ENCODE data around the gene ACTL7B.
A peak's percentile ranks its signal among the peaks of the same experiment; 100 is the strongest.

The ACTL7B gene

DNA sequence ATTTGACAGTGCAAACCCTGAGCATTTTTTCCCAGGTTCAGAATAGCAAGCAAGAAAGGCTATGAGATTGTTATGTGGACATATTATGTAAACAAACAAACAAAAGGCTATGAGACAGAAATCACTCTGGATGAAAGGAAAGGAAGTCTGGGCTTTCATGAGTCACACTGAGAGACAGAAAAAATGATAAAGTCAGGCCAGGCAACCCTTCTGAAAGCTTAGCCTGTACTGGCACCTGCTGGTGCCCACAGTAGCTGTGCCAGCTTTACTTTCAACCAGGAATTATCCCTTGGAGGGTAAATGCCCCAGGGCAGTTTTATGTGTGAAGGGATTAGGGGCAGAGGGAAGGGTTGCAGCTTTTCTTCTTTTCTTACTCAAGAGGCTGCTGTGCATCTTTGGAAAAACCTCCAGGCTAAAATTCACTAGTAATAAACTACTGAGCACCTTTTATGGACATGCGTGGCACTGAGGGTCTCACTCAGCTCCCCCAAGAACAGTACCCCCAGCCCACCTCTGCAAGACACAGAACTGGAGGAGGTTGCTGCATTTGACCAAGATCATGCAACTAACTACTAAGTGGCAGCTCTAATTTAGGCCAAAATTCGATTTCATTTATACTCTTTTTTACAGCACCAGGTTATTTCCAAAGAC, 41.7 kb downstream of the ACTL7B start:
- no peak overlapping the region for H2BK15ac ChIP-seq (ENCODE audit: low read depth, poor library complexity, severe bottlenecking)
- no peaks in the 10 kb centered on the region for H3K9me3 ChIP-seq (ENCODE audit: control insufficient read depth, low read length)
- no peak overlapping the region for H2BK5ac ChIP-seq (ENCODE audit: low read depth, low read length, poor library complexity, severe bottlenecking)
- H3K4me2 ChIP-seq (ENCODE audit: low read length, poor library complexity, severe bottlenecking), result no peak overlapping the region
- H4K8ac ChIP-seq (ENCODE audit: low read length), result no peak overlapping the region
- no peak overlapping the region for H3K18ac ChIP-seq (ENCODE audit: low read depth in 1 of 2, low read length in 2 of 2)
- no peak overlapping the region for H3K27ac ChIP-seq (ENCODE audit: low read length, poor library complexity, severe bottlenecking)
- DNase-seq, result peak; percentile 71
- peaks cover 6 to 9% of the 10 kb centered on the region in 2 experiments for H3K27me3 ChIP-seq (ENCODE audit: control insufficient read depth in 1 of 2, insufficient read depth in 1 of 2, low read length in 2 of 2)
- no peaks in the 10 kb centered on the region for H3K79me1 ChIP-seq (replicated peaks; ENCODE audit: low read length, poor library complexity, severe bottlenecking)
- no peaks in the 10 kb centered on the region for H3K36me3 ChIP-seq (ENCODE audit: control insufficient read depth in 1 of 2, insufficient read depth in 2 of 2, low read depth in 1 of 2, low read length in 2 of 2)
- peaks cover 1% of the 10 kb centered on the region for H3K4me1 ChIP-seq (ENCODE audit: control insufficient read depth, insufficient read depth, low read depth, low read length)
- H3K4me3 ChIP-seq (ENCODE audit: insufficient read depth in 1 of 2, low read depth in 1 of 2, low read length in 2 of 2), result peak overlapping the region in 1 of 2 experiments; percentile 39
- H3K4ac ChIP-seq (ENCODE audit: low read depth in 1 of 2, low read length in 2 of 2), result no peak overlapping the region
- no peak overlapping the region for H2AK5ac ChIP-seq (ENCODE audit: low read length, severe bottlenecking)
- H4K91ac ChIP-seq (ENCODE audit: low read length), result no peak overlapping the region
- WGBS, result 90% methylated on average over 2 of the region's 2 CpGs
- no peak overlapping the region for H2BK120ac ChIP-seq (ENCODE audit: low read depth, low read length)
- no peak overlapping the region for H2BK12ac ChIP-seq (ENCODE audit: low read length in 2 of 2)
- peak overlapping the region; percentile 49 for H3K9ac ChIP-seq (ENCODE audit: low read length)
- no peak overlapping the region for H2AFZ ChIP-seq (ENCODE audit: low read depth, low read length)
- no peak overlapping the region for H3K14ac ChIP-seq (ENCODE audit: low read length in 2 of 2)
- no peak overlapping the region for H3K23ac ChIP-seq (ENCODE audit: low read length in 2 of 2)

DNA sequence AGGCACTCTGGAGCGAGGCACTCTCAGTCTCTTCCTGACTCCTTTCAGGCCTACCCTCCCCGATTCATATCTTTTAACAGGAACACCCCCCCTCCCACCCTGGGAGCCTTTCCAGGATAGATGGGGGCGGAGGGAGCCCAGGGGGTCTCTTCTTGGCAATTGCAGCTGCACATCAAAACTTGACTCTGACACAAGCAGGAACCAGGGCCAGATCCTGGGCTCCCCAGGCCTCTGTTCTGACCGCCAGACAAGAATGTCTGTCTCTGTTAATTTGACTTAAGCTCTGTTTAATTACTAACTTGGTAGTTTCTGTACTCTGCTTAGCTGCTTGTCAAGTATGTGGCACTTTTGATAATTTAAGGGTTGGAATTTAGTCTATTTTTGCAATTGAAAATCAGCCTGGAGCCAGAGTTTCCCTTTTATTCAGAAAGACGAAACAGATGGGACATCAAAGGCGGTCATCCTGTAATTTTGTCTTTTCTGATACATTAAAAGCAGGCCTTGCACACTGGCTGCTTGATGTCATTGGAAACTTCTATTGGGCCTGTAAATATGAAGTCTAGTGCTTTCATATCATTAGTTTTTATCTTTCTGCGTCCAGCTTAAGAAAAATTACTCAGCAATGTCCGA, 43.3 kb downstream of the ACTL7B start:
- Histone ChIP-seq H4K8ac (ENCODE audit: low read length) (no peak overlapping the region), H3K27me3 (ENCODE audit: control insufficient read depth in 1 of 2, insufficient read depth in 1 of 2, low read length in 2 of 2) (peaks cover 6 to 9% of the 10 kb centered on the region in 2 experiments), H3K9me3 (ENCODE audit: control insufficient read depth, low read length) (no peaks in the 10 kb centered on the region), H3K18ac (ENCODE audit: low read depth in 1 of 2, low read length in 2 of 2) (no peak overlapping the region), H3K4me3 (ENCODE audit: insufficient read depth in 1 of 2, low read depth in 1 of 2, low read length in 2 of 2) (no peak overlapping the region), H3K27ac (ENCODE audit: low read length, poor library complexity, severe bottlenecking) (no peak overlapping the region), H3K23ac (ENCODE audit: low read length in 2 of 2) (no peak overlapping the region), H2BK120ac (ENCODE audit: low read depth, low read length) (no peak overlapping the region), H2AK5ac (ENCODE audit: low read length, severe bottlenecking) (no peak overlapping the region), H2BK5ac (ENCODE audit: low read depth, low read length, poor library complexity, severe bottlenecking) (no peak overlapping the region), H3K4ac (ENCODE audit: low read depth in 1 of 2, low read length in 2 of 2) (no peak overlapping the region), H2AFZ (ENCODE audit: low read depth, low read length) (no peak overlapping the region), H4K91ac (ENCODE audit: low read length) (no peak overlapping the region), H3K4me1 (ENCODE audit: control insufficient read depth, insufficient read depth, low read depth, low read length) (peaks cover 1% of the 10 kb centered on the region), H3K36me3 (ENCODE audit: control insufficient read depth in 1 of 2, insufficient read depth in 2 of 2, low read depth in 1 of 2, low read length in 2 of 2) (no peaks in the 10 kb centered on the region), H3K79me1 (replicated peaks; ENCODE audit: low read length, poor library complexity, severe bottlenecking) (no peaks in the 10 kb centered on the region), H2BK12ac (ENCODE audit: low read length in 2 of 2) (no peak overlapping the region), H2BK15ac (ENCODE audit: low read depth, poor library complexity, severe bottlenecking) (no peak overlapping the region), H3K4me2 (ENCODE audit: low read length, poor library complexity, severe bottlenecking) (no peak overlapping the region), H3K14ac (ENCODE audit: low read length in 2 of 2) (no peak overlapping the region), H3K9ac (ENCODE audit: low read length) (no peak overlapping the region)
- DNase-seq, result no peak
- WGBS, result 71% methylated on average over 8 of the region's 8 CpGs

DNA sequence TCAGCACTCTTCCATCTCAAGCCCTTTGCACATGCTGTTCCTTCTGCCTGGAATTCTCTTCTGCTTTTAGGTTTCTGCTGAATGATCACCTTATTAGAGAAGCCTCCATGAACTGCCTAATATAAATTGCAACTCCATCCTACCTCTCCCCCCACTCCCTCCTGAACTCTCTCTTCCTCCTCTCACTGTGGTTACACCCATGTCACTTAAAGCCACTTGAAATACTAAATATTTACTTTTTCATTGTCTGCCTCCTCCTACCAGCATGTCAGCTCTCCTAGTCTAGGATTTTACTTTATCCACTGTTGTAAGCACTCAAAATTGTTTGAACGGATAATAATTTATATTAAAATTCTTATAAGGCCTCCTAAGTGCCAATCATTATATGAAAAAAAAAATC, 43.8 kb downstream of the ACTL7B start:
- Histone ChIP-seq H3K4ac (ENCODE audit: low read depth in 1 of 2, low read length in 2 of 2) (no peak overlapping the region), H2BK120ac (ENCODE audit: low read depth, low read length) (no peak overlapping the region), H2BK15ac (ENCODE audit: low read depth, poor library complexity, severe bottlenecking) (no peak overlapping the region), H3K23ac (ENCODE audit: low read length in 2 of 2) (no peak overlapping the region), H4K91ac (ENCODE audit: low read length) (no peak overlapping the region), H2AK5ac (ENCODE audit: low read length, severe bottlenecking) (no peak overlapping the region), H2AFZ (ENCODE audit: low read depth, low read length) (no peak overlapping the region), H3K9ac (ENCODE audit: low read length) (no peak overlapping the region), H3K4me3 (ENCODE audit: insufficient read depth in 1 of 2, low read depth in 1 of 2, low read length in 2 of 2) (no peak overlapping the region), H4K8ac (ENCODE audit: low read length) (no peak overlapping the region), H3K14ac (ENCODE audit: low read length in 2 of 2) (no peak overlapping the region), H3K79me1 (replicated peaks; ENCODE audit: low read length, poor library complexity, severe bottlenecking) (no peaks in the 10 kb centered on the region), H2BK12ac (ENCODE audit: low read length in 2 of 2) (no peak overlapping the region), H3K27ac (ENCODE audit: low read length, poor library complexity, severe bottlenecking) (no peak overlapping the region), H3K4me2 (ENCODE audit: low read length, poor library complexity, severe bottlenecking) (no peak overlapping the region), H3K27me3 (ENCODE audit: control insufficient read depth in 1 of 2, insufficient read depth in 1 of 2, low read length in 2 of 2) (peaks cover 9 to 10% of the 10 kb centered on the region in 2 experiments), H3K9me3 (ENCODE audit: control insufficient read depth, low read length) (no peaks in the 10 kb centered on the region), H2BK5ac (ENCODE audit: low read depth, low read length, poor library complexity, severe bottlenecking) (no peak overlapping the region), H3K36me3 (ENCODE audit: control insufficient read depth in 1 of 2, insufficient read depth in 2 of 2, low read depth in 1 of 2, low read length in 2 of 2) (no peaks in the 10 kb centered on the region), H3K4me1 (ENCODE audit: control insufficient read depth, insufficient read depth, low read depth, low read length) (peaks cover 1% of the 10 kb centered on the region), H3K18ac (ENCODE audit: low read depth in 1 of 2, low read length in 2 of 2) (no peak overlapping the region)
- peak; percentile 3 for DNase-seq
- no CpG with 5 or more reads among the region's 1 CpG for WGBS

DNA sequence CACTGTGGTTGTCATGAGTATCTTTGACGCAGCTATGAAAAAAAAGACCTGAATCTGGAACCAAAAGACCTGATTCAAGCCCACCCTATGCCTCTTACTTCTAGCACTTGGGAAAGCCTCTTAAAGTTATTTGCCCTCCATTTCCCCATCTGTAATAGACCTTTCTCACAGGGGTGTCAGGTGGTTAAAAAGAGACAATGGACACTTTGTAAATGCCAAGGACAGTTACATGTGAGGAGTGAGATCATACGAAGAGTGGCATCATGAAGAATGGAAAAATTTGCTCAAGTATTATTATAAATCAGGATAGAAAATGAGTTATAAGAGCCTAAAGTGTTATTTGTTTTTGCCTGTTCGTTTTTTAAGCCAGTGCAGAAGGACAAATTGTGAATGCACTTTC, 46.5 kb downstream of the ACTL7B start:
- Histone ChIP-seq H3K79me1 (replicated peaks; ENCODE audit: low read length, poor library complexity, severe bottlenecking) (no peaks in the 10 kb centered on the region), H3K27ac (ENCODE audit: low read length, poor library complexity, severe bottlenecking) (no peak overlapping the region), H2BK12ac (ENCODE audit: low read length in 2 of 2) (no peak overlapping the region), H3K9ac (ENCODE audit: low read length) (no peak overlapping the region), H2BK120ac (ENCODE audit: low read depth, low read length) (no peak overlapping the region), H2BK5ac (ENCODE audit: low read depth, low read length, poor library complexity, severe bottlenecking) (no peak overlapping the region), H3K4me2 (ENCODE audit: low read length, poor library complexity, severe bottlenecking) (no peak overlapping the region), H3K4ac (ENCODE audit: low read depth in 1 of 2, low read length in 2 of 2) (no peak overlapping the region), H3K23ac (ENCODE audit: low read length in 2 of 2) (no peak overlapping the region), H3K27me3 (ENCODE audit: control insufficient read depth in 1 of 2, insufficient read depth in 1 of 2, low read length in 2 of 2) (peaks cover 9 to 22% of the 10 kb centered on the region in 2 experiments), H3K14ac (ENCODE audit: low read length in 2 of 2) (no peak overlapping the region), H4K91ac (ENCODE audit: low read length) (no peak overlapping the region), H2AFZ (ENCODE audit: low read depth, low read length) (no peak overlapping the region), H2AK5ac (ENCODE audit: low read length, severe bottlenecking) (no peak overlapping the region), H3K36me3 (ENCODE audit: control insufficient read depth in 1 of 2, insufficient read depth in 2 of 2, low read depth in 1 of 2, low read length in 2 of 2) (no peaks in the 10 kb centered on the region), H2BK15ac (ENCODE audit: low read depth, poor library complexity, severe bottlenecking) (no peak overlapping the region), H3K4me3 (ENCODE audit: insufficient read depth in 1 of 2, low read depth in 1 of 2, low read length in 2 of 2) (no peak overlapping the region), H4K8ac (ENCODE audit: low read length) (no peak overlapping the region), H3K9me3 (ENCODE audit: control insufficient read depth, low read length) (no peaks in the 10 kb centered on the region), H3K4me1 (ENCODE audit: control insufficient read depth, insufficient read depth, low read depth, low read length) (peaks cover 1% of the 10 kb centered on the region), H3K18ac (ENCODE audit: low read depth in 1 of 2, low read length in 2 of 2) (no peak overlapping the region)
- DNase-seq, result no peak
- 70% methylated on average over 3 of the region's 3 CpGs for WGBS
